NB4 (cell line): ENCODE measurements around the gene NKX3-2.

ENCODE experiments used
- DNase-seq: peaks from one replicate; pipeline ENCODE4 v3.0.0; 2010; ENCODE audit warnings: low read depth
- H3K4me3 ChIP-seq: one replicate; pipeline ENCODE4 v1.5.1; 2011; ENCODE audit warnings: mild to moderate bottlenecking, low read depth, low read length, moderate library complexity
- MAX ChIP-seq: IDR thresholded peaks from 2 replicates; pipeline ENCODE4 v1.6.1; 2011; ENCODE audit warnings: low read depth, low read length
- MYC ChIP-seq: IDR thresholded peaks from 2 replicates; pipeline ENCODE4 v1.6.1; 2011; ENCODE audit warnings: low read depth, low read length
- POLR2A ChIP-seq: IDR thresholded peaks from 2 replicates; pipeline ENCODE4 v1.6.1; 2011; ENCODE audit warnings: mild to moderate bottlenecking; ENCODE audit not compliant: insufficient read length; ENCODE audit errors: extremely low read depth
- TF ChIP-seq, protein P1 (sequence below): IDR thresholded peaks from one replicate; pipeline ENCODE4 v1.5.1; 2012; ENCODE audit warnings: low read depth, low read length

Gene NKX3-2

DNA sequence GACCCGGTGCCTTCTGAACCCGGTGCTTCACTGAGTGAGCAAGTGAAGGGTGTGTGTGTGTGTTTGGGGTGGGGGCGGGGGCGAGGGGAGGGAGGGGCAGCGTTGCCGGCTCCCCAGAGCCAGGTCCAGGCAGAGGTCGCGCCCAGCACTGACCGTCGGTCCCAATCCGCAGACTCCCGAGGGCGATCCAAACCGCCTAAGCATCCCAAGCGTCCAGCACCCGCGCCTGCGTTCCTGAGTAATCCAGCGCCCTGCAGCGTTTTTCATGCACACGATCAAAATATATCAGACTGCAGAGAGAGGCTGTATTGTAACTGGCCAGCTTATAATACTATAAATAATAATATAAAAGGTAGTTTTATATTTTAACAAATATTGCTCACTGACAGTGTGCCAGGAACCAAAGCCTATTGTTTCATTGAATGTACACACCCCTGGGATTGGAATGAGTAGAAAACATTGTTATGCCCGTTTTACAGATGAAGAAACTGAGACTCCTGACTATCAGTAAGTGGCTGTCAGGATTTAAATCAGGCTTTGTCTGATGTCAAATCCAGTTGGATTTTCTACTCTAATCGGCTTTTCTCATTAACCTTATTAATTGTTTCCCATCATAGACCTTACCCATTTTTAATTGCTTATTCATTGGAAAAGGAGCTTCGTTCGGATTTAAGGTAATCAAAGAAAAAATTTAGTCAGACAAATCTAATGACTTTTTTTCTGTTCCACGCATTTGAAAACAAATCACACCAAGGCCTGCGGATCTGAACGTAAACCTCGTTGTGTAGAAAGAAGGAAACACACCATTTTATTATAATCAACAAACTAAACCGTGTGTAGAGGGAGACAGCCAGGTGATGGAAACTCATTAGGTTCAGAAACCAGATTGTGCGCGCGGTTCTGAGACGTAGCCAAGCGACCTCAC is 4.0 kb upstream of the NKX3-2 start:
- peak overlapping the region; percentile 17 for H3K4me3 ChIP-seq
- TF ChIP-seq, protein P1, sequence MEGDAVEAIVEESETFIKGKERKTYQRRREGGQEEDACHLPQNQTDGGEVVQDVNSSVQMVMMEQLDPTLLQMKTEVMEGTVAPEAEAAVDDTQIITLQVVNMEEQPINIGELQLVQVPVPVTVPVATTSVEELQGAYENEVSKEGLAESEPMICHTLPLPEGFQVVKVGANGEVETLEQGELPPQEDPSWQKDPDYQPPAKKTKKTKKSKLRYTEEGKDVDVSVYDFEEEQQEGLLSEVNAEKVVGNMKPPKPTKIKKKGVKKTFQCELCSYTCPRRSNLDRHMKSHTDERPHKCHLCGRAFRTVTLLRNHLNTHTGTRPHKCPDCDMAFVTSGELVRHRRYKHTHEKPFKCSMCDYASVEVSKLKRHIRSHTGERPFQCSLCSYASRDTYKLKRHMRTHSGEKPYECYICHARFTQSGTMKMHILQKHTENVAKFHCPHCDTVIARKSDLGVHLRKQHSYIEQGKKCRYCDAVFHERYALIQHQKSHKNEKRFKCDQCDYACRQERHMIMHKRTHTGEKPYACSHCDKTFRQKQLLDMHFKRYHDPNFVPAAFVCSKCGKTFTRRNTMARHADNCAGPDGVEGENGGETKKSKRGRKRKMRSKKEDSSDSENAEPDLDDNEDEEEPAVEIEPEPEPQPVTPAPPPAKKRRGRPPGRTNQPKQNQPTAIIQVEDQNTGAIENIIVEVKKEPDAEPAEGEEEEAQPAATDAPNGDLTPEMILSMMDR, result no peak
- TF ChIP-seq MAX (no peak), POLR2A (no peak), MYC (no peak)
- no peak for DNase-seq

GRCh38 chr4:13547485-13548041 is 3.3 kb upstream of the NKX3-2 start:
- peak overlapping the region; percentile 65 for H3K4me3 ChIP-seq
- DNase-seq, result peak; percentile 81
- TF ChIP-seq MAX (no peak), POLR2A (no peak), MYC (no peak)
- TF ChIP-seq, protein P1, result no peak

DNA sequence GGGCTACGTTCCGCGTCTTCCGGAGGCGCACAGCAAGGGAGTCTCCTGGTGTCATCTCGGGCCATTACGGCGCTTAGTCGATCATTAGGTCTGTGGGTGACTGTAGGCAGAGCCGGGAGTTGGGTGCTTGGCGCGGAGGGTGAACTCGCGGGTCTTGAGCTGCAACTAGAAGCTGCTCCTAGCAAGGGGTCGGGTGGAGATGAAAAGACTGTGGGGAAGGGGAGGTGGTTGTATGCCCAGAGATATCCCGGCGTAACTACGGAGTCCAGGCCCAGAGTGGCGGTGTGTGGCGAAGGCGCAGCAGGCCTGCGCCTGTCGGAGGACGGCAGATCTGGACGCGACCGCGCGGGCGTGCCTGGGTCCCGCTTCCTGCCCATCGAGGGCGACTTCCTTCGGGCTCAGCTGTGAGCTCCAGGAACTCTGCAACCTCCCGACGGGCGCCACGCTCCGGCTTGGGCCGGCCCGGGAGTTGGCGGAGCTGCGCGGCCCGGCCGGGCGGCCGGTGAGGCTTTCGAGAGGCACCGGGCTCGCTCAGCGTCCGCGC is 2.7 kb upstream of the NKX3-2 start:
- peak overlapping the region; percentile 65 for H3K4me3 ChIP-seq
- peak; percentile 71 for DNase-seq
- TF ChIP-seq POLR2A (no peak), MYC (no peak), MAX (no peak)
- TF ChIP-seq, protein P1, result no peak

- DNase-seq, result no peak
- peak overlapping the region; percentile 65 for H3K4me3 ChIP-seq
- TF ChIP-seq, protein P1, result no peak
- TF ChIP-seq MYC (no peak), MAX (no peak), POLR2A (no peak)
These were observed 2.0 kb upstream of the NKX3-2 start for GRCh38 chr4:13546142-13546940.

- TF ChIP-seq POLR2A (no peak), MAX (no peak), MYC (no peak)
- TF ChIP-seq, protein P1, result no peak
- no peak for DNase-seq
- peak overlapping the region; percentile 65 for H3K4me3 ChIP-seq
These were observed 1.1 kb upstream of the NKX3-2 start for GRCh38 chr4:13545394-13545808.
